Keratinocyte (primary cell): ENCODE measurements around the gene ZER1. TPM values are rescaled to one million over a fixed set of nuclear protein-coding genes. Genes with fewer than 3 reads are reported as not detected.

Source experiments
- DNase-seq: peaks from one replicate; pipeline ENCODE4 v3.0.0-alpha.2; 2011; ENCODE audit warnings: low read depth, missing footprints, low spot score
- FAIRE-seq: peaks from 2 replicates; lab custom pipeline; 2011; peaks lifted over from hg19 to GRCh38; lab: Jason Lieb, UNC
- H2AFZ ChIP-seq: 2 replicates; pipeline ENCODE4 v1.6.0; 2012; ENCODE audit warnings: low read length, control low read depth, inconsistent platforms; ENCODE audit not compliant: control insufficient read depth
- H3K27ac ChIP-seq: 2 replicates; pipeline ENCODE4 v1.5.1; 2011; ENCODE audit warnings: low read length; ENCODE audit not compliant: control insufficient read depth, insufficient read depth
- H3K27me3 ChIP-seq: 3 replicates; pipeline ENCODE4 v1.6.0; 2011; ENCODE audit warnings: low read length; ENCODE audit not compliant: control insufficient read depth, insufficient read depth; ENCODE audit errors: extremely low read depth
- H3K36me3 ChIP-seq, 2 experiments: 2 replicates in 1 of 2; 3 replicates in 1 of 2; pipeline ENCODE4 v1.5.1; 2011; ENCODE audit warnings: low read length in 2 of 2, mild to moderate bottlenecking in 1 of 2; ENCODE audit not compliant: control insufficient read depth in 2 of 2, insufficient read depth in 2 of 2; ENCODE audit errors: extremely low read depth in 1 of 2
- H3K4me1 ChIP-seq: 3 replicates; pipeline ENCODE4 v1.5.1; 2011; ENCODE audit warnings: low read length; ENCODE audit not compliant: control insufficient read depth, insufficient read depth; ENCODE audit errors: extremely low read depth
- H3K4me2 ChIP-seq: 3 replicates; pipeline ENCODE4 v1.6.0; 2011; ENCODE audit warnings: low read depth, low read length; ENCODE audit not compliant: control insufficient read depth, insufficient read depth; ENCODE audit errors: extremely low read depth
- H3K4me3 ChIP-seq, 3 experiments: fragments of 200-600 bp in 1 of 3; sonication (generic) in 1 of 3; 2 replicates in 2 of 3; 3 replicates in 1 of 3; pipeline ENCODE4 v1.5.1; 2011 to 2016; ENCODE audit warnings: low read length in 3 of 3, mild to moderate bottlenecking in 3 of 3, control low read depth in 2 of 3, inconsistent platforms in 1 of 3, low read depth in 1 of 3, mixed read lengths in 1 of 3, mixed run types in 1 of 3, moderate library complexity in 1 of 3; ENCODE audit not compliant: control insufficient read depth in 2 of 3, insufficient read depth in 2 of 3; ENCODE audit errors: extremely low read depth in 1 of 3
- H3K79me2 ChIP-seq: 2 replicates; pipeline ENCODE4 v1.6.0; 2012; ENCODE audit warnings: low read length; ENCODE audit not compliant: control insufficient read depth, insufficient read depth
- H3K9ac ChIP-seq: 3 replicates; pipeline ENCODE4 v1.6.0; 2011; ENCODE audit warnings: low read length; ENCODE audit not compliant: control insufficient read depth, insufficient read depth; ENCODE audit errors: extremely low read depth
- H3K9me1 ChIP-seq: 3 replicates; pipeline ENCODE4 v1.6.0; 2011; ENCODE audit warnings: low read length; ENCODE audit not compliant: control insufficient read depth, insufficient read depth; ENCODE audit errors: extremely low read depth
- H3K9me3 ChIP-seq: 2 replicates; pipeline ENCODE4 v1.5.1; 2012; ENCODE audit warnings: low read depth, low read length; ENCODE audit not compliant: control insufficient read depth
- H4K20me1 ChIP-seq: 3 replicates; pipeline ENCODE4 v1.6.0; 2011; ENCODE audit warnings: low read length; ENCODE audit not compliant: control insufficient read depth, insufficient read depth; ENCODE audit errors: extremely low read depth
- EZH2 ChIP-seq: IDR thresholded peaks from one replicate; pipeline ENCODE4 v1.6.1; 2012; ENCODE audit warnings: inconsistent platforms, mild to moderate bottlenecking, low read length, moderate library complexity
- dilution Hi-C: fragments of 300-500 bp; cut with MboI; formaldehyde crosslinking; loops from one replicate; pipeline ENCODE4 v1.7.0; 2020; ENCODE audit warnings: low sequenced_read_pairs; ENCODE audit not compliant: extremely low pct_ligation_motif_present
- polyA plus RNA-seq, 5 experiments: library from polyadenylated mRNA; depleted of rRNA in 3 of 5; stranded (reverse) in 3 of 5; stranded (forward) in 1 of 5; unstranded in 1 of 5; fragments of >200 nt; gene quantifications; 1 replicate in 1 of 5; 2 replicates in 3 of 5; 3 replicates in 1 of 5; pipeline versions ENCODE4 v1.2.1 to v1.2.3, GENCODE V29; 2011 to 2012; ENCODE audit warnings: missing spikeins in 2 of 5, low read depth in 1 of 5, low replicate concordance in 1 of 5
- TF ChIP-seq, protein P1 (sequence below), 3 experiments: IDR thresholded peaks in 1 of 3; conservative IDR thresholded peaks in 1 of 3; optimal IDR thresholded peaks in 1 of 3; 2 replicates in 2 of 3; 3 replicates in 1 of 3; pipeline versions ENCODE3 to v1.5.1; 2011; ENCODE audit warnings: low read length in 3 of 3, mild to moderate bottlenecking in 3 of 3, moderate library complexity in 2 of 3, control low read depth in 1 of 3, inconsistent platforms in 1 of 3; ENCODE audit not compliant: insufficient read depth in 2 of 3; ENCODE audit errors: extremely low read depth in 1 of 3

Gene ZER1
- polyA plus RNA-seq, 1 donor (not counting 4 experiments of a cell fraction or from before 2014, with no cell fraction given) = 14.9 TPM

DNA sequence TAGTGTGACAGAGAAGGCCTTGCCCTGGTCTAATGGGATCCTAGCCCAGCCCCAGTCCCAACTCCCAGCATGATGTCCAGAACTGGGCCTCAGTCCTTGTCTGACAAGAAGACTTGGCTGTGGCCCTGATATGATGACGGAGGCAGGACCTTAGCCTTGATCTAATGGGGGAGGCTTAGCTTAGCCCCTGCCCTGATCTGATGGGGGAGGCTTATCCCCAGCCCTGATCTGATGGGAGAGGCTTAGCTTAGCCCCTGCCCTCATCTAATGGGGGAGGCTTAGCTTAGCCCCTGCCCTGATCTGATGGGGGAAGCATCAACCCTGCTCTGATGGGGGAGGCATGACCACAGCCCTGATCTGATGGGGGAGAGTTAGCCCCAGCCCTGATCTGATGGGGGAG is 65.7 kb downstream of the ZER1 start:
- FAIRE-seq (no peak), DNase-seq (no peak)
- Histone ChIP-seq H2AFZ (no peak overlapping the region), H3K9ac (no peak overlapping the region), H3K9me3 (no peaks in the 10 kb centered on the region), H3K36me3 (no peaks in the 10 kb centered on the region), H3K4me3 (no peak overlapping the region), H3K79me2 (no peaks in the 10 kb centered on the region), H3K27ac (no peak overlapping the region), H3K27me3 (no peaks in the 10 kb centered on the region), H4K20me1 (no peaks in the 10 kb centered on the region), H3K4me2 (no peak overlapping the region), H3K9me1 (no peaks in the 10 kb centered on the region), H3K4me1 (no peaks in the 10 kb centered on the region)
- dilution Hi-C loops = no loop called here
- no peak for TF ChIP-seq EZH2
- TF ChIP-seq, protein P1, sequence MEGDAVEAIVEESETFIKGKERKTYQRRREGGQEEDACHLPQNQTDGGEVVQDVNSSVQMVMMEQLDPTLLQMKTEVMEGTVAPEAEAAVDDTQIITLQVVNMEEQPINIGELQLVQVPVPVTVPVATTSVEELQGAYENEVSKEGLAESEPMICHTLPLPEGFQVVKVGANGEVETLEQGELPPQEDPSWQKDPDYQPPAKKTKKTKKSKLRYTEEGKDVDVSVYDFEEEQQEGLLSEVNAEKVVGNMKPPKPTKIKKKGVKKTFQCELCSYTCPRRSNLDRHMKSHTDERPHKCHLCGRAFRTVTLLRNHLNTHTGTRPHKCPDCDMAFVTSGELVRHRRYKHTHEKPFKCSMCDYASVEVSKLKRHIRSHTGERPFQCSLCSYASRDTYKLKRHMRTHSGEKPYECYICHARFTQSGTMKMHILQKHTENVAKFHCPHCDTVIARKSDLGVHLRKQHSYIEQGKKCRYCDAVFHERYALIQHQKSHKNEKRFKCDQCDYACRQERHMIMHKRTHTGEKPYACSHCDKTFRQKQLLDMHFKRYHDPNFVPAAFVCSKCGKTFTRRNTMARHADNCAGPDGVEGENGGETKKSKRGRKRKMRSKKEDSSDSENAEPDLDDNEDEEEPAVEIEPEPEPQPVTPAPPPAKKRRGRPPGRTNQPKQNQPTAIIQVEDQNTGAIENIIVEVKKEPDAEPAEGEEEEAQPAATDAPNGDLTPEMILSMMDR (optimal IDR thresholded peaks at IDR 0.05 in 1 of 3, IDR thresholded peaks at IDR 0.05 in 1 of 3, conservative IDR thresholded peaks at IDR 0.05 in 1 of 3; ENCODE audit: extremely low read depth in 1 of 3, insufficient read depth in 2 of 3, low read length in 3 of 3) = no peak

DNA sequence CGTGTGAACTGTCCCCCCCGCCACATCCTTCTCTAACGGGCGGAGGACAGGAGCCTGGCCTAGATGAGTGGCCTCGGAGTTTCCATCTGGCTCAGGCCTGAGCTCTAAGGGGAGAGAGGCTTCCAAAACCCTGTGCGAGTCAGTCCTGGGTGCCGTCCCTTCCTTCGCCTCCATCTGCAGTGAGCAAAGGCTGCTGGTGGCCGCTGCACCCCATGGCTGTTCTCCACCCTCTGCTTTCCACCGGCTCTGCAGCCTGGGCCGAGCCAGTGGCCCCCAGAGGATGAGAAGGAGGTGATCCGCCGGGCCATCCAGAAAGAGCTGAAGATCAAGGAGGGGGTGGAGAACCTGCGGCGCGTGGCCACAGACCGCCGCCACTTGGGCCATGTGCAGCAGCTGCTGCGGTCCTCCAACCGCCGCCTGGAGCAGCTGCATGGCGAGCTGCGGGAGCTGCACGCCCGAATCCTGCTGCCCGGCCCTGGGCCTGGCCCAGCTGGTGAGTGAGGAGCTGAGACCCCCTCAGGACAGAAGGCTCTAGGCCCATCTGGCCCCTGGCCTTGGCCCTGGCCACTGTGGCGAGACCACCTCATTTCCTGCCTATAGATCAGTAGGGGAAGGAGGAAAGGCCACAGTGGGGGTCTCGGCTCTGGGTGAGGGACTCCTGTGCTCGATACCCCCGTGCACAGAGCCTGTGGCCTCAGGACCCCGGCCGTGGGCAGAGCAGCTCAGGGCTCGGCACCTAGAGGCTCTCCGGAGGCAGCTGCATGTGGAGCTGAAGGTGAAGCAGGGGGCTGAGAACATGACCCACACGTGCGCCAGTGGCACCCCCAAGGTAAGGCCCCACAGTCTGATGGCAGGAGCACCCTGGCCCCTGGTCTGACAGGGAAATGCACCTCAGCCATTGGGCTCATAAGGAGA is 66.4 kb downstream of the ZER1 start:
- H3K27ac ChIP-seq = no peak overlapping the region

More for the DNA sequence above, 66.4 kb downstream of the ZER1 start:
- H2AFZ ChIP-seq = no peak overlapping the region
- DNase-seq (no peak), FAIRE-seq (no peak)
- H4K20me1 ChIP-seq = no peaks in the 10 kb centered on the region
- H3K4me1 ChIP-seq = no peaks in the 10 kb centered on the region
- H3K9ac ChIP-seq = no peak overlapping the region
- no peaks in the 10 kb centered on the region for H3K9me1 ChIP-seq
- H3K4me3 ChIP-seq = no peak overlapping the region
- no peaks in the 10 kb centered on the region for H3K36me3 ChIP-seq
- dilution Hi-C loops = no loop called here
- H3K79me2 ChIP-seq = no peaks in the 10 kb centered on the region
- H3K27me3 ChIP-seq = no peaks in the 10 kb centered on the region
- TF ChIP-seq, protein P1 (optimal IDR thresholded peaks at IDR 0.05 in 1 of 3, IDR thresholded peaks at IDR 0.05 in 1 of 3, conservative IDR thresholded peaks at IDR 0.05 in 1 of 3; ENCODE audit: extremely low read depth in 1 of 3, insufficient read depth in 2 of 3, low read length in 3 of 3) = no peak
- TF ChIP-seq EZH2 = no peak
- no peaks in the 10 kb centered on the region for H3K9me3 ChIP-seq
- no peak overlapping the region for H3K4me2 ChIP-seq
